Epithelial cell of prostate (primary cell): ENCODE measurements around the gene SLC39A5.
A peak's percentile ranks its signal among the peaks of the same experiment; 100 is the strongest.

ENCODE experiments used
- DNase-seq: peaks from one replicate; pipeline ENCODE4 v3.0.0-alpha.2; 2011; ENCODE audit warnings: low read depth, low spot score
- H3K27ac ChIP-seq: fragments of 450-650 bp; 2 replicates; pipeline ENCODE4 v1.5.1; 2017; ENCODE audit warnings: mild to moderate bottlenecking

Gene SLC39A5

DNA sequence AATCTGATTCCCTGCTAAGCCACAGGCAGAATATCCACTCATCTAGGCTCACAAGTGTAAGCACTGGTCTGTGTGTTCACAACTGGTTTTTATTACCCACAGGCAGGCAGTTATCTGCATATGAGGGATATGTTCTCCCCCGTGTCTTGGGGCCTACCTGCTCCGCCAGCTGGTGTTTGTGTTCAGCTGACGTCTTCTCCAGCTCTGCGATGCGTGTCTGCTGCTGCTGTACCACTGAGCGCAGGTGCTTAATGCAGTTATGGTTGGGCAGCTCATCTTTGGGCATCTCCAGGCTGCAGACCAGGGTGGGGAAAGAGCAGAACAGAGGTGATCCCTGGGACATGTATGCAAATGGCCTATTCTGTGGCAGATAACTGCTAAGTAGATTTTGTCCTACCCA lies 21.8 kb upstream of the SLC39A5 start:
- no peak overlapping the region for H3K27ac ChIP-seq
- DNase-seq = no peak

- no peak for DNase-seq
- H3K27ac ChIP-seq = no peak overlapping the region
These were observed 17.5 kb upstream of the SLC39A5 start for GRCh38 chr12:56212361-56212760.

DNA sequence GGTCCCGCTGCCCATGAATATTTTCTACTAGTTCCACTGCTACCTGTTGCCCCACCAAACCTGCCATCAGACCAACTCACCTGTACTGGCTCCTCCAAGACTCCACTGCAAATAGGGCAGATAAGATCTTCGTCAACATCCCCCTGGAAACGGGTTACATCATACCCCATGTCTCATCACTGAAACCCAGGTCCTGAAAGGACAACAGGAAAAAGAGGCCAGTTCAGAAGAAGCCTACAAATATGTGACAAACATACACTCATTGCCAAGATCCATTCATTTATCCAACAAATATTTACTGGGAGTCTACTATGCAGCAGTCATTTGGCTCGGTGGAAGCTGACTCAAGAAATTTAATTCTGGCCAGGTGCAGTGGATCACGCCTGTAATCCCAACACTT lies 16.0 kb upstream of the SLC39A5 start:
- no peak for DNase-seq
- H3K27ac ChIP-seq = no peak overlapping the region

GRCh38 chr12:56216461-56216860 lies 13.4 kb upstream of the SLC39A5 start:
- DNase-seq = no peak

GRCh38 chr12:56219840-56220239 lies 10.0 kb upstream of the SLC39A5 start:
- no peak overlapping the region for H3K27ac ChIP-seq
- DNase-seq = no peak

More at GRCh38 chr12:56216461-56216860, 13.4 kb upstream of the SLC39A5 start:
- no peak overlapping the region for H3K27ac ChIP-seq

DNA sequence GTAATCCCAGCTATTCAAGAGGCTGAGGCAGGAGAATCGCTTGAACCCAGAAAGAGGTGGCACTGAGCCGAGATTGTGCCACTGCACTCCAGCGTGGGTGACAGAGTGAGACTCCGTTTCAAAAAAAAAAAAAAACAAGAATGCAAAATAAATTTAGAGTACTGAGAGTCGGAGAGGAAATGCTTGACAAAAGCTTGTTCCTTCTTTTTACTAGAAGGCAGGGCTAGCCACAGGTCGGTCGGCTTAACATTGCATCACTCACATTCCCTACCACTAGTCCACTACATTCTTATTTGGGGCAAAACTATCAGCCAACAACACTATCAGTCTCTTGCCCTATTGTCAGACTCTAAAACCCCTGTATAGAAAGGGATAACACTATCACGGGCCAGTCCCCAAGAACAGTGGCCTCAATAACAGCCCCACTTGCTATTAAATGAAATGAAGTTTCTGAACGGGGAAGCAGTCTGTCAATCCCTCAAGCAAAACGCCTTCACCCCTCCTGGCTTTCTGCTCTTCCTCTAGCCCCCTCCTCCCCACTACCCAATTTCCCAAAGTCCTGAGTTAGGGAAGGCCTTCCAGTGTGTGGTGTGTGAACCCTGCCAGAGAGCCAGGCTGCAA lies 9.1 kb upstream of the SLC39A5 start:
- peak overlapping the region; percentile 95 for H3K27ac ChIP-seq
- DNase-seq = no peak

DNA sequence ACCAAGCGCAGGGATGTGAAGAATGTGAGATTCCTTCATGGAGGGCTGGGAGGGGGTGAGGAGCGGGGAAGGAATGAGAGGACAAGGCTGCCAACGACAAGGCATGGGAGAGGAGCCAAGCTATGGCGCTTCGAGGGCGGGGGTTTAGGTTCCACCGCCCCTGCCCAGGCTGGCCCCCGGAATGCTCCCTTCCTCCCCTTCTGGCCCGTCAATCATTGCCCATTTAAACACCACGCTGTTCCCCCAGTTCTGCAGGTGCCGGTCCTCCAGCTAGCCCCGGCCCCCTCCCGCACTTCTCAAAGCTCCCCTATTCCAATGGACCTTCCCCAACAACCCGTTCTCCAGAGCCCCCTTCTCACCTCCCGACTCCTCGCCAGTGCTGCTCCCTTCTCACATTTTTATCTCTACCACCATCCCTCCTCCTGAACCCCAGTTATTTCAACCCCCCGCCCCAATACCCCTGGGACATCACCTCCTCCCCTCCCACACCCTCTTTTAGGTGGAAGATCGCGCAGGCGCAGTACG lies 8.6 kb upstream of the SLC39A5 start:
- H3K27ac ChIP-seq = peak overlapping the region; percentile 95
- no peak for DNase-seq

- H3K27ac ChIP-seq = peak within 1 kb of the TSS; percentile 95
- peak; percentile 73 for DNase-seq
These were observed 7.9 kb upstream of the SLC39A5 start, which contains the start of gene RNF41 for GRCh38 chr12:56221757-56222530. RNF41 (minus strand) TSS chr12:56221922; CDS start chr12:56214047, 7,875 bp downstream.

- peak overlapping the region; percentile 95 for H3K27ac ChIP-seq
- DNase-seq = no peak
These were observed 7.3 kb upstream of the SLC39A5 start for GRCh38 chr12:56222531-56222895.

DNA sequence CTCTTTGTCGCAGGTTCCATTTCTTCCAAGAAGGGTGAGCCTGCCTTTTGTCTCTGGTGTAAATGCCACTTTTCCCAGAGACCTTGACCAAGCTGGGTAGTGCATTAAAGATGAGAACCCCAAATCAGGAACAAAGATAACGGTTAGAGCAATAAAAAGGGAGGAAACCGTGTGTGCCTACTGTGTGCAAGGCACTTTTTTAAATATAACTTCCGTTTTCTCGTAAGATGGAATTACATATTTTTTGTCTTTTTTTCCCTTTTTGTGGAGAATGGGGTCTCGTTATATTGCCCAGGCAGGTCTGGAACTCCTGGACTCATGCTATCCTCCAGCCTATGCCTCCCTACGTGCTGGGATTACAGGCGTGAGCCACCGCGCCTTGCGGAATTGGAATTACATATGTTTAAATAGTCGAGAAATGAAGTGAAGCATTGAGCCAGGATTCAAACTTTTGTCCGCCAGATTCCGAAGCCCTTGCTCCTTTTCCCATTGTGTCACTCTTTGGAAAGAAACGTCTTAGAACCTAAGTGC lies 6.2 kb upstream of the SLC39A5 start:
- H3K27ac ChIP-seq = peak overlapping the region; percentile 55
- DNase-seq = no peak

- peak within 1 kb of the TSS; percentile 55 for H3K27ac ChIP-seq
These were observed 5.6 kb upstream of the SLC39A5 start, which contains the start of gene NABP2 for GRCh38 chr12:56224102-56224701. NABP2 (plus strand) TSS chr12:56224342; CDS start chr12:56224857, 515 bp downstream.

DNA sequence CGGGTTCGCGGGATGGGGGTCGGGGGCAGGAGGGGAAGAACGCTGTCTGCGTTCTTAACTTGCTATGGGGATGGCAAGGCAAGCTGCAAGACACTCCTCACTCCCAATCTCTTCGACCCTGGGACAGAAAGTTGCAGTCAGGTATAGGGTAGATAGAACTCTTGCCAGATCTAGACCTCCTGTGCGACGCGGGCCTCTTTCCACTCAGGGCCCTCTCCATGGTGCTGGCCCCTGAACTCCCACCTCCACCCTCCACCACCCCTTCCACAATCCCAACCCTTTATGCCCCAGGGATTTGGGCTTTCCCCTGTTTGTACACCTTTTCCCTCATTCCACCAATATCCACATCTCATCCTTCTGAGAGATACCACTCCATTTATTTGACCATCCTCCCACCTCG lies 4.9 kb upstream of the SLC39A5 start:
- DNase-seq = no peak
- H3K27ac ChIP-seq = no peak overlapping the region

More at GRCh38 chr12:56224102-56224701, 5.6 kb upstream of the SLC39A5 start, which contains the start of gene NABP2:
- peak; percentile 72 for DNase-seq

GRCh38 chr12:56229082-56229481 lies 769 bp upstream of the SLC39A5 start:
- H3K27ac ChIP-seq = no peak overlapping the region
- no peak for DNase-seq

DNA sequence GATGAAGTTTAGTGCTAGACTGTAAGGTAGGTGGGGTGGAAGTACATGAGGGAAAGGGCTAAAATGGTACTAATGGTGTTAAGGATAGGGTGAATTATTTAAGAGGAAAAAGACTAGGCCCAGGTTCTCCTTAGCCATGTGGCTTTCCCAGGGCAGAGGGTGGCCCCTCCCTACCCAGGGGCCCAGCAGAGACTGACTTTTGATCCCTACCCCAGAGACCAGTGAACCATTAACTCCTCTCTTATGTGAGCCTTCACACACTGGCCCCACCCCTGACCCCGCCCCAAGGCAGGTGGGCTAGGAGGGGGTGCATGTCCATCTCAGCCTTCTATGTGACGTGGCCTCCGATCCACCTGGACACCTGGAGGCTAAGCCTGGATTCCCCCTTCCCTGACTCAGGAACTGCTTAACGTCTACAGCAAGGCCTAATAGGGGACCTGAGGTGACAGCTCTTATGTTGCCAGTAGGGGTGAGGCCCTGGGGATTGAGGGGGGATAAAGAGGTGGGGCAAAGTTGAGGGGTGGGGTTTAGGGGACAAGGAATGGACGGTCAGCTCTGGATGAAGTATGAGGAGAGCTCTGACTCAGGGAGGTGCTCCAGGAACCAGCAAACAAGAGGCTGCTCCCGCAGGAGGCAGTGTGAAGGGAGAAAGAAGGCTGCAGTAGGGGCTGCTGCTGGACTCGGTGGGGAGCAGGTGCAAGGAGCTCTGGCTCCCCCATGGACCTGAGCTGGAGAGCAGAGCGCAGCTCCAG lies 757 bp downstream of the SLC39A5 start:
- DNase-seq = no peak
- no peak overlapping the region for H3K27ac ChIP-seq

DNA sequence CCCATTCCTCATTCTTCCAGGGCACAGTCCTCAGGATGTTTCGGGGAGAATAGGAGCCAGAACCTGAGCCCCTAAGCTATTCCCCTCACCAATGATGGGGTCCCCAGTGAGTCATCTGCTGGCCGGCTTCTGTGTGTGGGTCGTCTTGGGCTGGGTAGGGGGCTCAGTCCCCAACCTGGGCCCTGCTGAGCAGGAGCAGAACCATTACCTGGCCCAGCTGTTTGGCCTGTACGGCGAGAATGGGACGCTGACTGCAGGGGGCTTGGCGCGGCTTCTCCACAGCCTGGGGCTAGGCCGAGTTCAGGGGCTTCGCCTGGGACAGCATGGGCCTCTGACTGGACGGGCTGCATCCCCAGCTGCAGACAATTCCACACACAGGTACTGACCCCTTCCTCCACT lies 1.3 kb downstream of the SLC39A5 start:
- DNase-seq = no peak
- no peak overlapping the region for H3K27ac ChIP-seq

- no peak overlapping the region for H3K27ac ChIP-seq
- DNase-seq = no peak
These were observed 5.0 kb downstream of the SLC39A5 start for GRCh38 chr12:56234746-56235436.

DNA sequence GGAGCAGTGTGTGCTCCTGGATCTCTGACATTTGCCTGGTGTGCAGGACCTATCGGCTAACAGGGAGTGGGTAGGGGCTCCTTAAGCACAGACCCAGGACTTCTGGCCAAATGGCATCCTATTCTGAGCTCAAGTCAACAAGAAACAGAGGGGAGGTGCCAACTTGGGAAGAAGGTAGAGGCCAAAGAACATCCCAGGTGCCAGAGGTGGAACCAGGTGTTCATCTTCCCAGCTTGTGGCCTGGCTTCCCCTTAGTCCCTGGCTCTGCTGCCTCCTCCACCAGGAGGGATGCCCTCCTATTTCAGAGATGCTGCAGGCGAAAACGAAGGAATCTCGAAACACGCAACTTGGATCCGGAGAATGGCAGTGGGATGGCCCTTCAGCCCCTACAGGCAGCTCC lies 6.2 kb downstream of the SLC39A5 start:
- no peak overlapping the region for H3K27ac ChIP-seq
- no peak for DNase-seq

DNA sequence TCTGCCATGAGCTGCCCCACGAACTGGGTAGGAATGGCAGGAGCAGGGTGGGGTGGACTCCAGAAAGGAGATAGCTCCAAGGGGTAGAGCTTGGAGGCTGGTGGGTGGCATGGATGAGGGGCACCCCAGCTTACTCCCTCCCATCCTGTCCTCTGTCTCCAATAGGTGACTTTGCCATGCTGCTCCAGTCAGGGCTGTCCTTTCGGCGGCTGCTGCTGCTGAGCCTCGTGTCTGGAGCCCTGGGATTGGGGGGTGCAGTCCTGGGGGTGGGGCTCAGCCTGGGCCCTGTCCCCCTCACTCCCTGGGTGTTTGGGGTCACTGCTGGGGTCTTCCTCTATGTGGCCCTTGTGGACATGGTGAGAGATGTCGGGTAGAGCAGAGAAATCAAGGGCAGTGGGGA lies 7.1 kb downstream of the SLC39A5 start:
- H3K27ac ChIP-seq = no peak overlapping the region
- no peak for DNase-seq

DNA sequence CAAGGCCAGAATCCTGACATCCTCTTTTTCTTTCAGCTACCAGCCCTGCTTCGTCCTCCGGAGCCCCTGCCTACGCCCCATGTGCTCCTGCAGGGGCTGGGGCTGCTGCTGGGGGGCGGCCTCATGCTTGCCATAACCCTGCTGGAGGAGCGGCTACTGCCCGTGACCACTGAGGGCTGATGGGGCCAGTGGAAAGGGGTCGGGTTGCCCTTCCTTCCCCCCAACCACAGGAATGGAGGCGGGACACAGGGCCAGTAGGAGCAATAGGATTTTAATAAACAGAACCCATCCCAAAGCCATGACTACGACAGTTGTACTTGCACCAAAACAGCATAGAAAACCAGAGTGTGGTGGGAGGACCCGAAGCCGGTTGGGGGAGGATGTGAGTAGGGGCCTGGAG lies 7.7 kb downstream of the SLC39A5 start:
- H3K27ac ChIP-seq = no peak overlapping the region
- no peak for DNase-seq
